Measurements from ENCODE around the gene GARS1. TPM values are rescaled to one million over a fixed set of nuclear protein-coding genes. Genes with fewer than 3 reads are reported as not detected.

GARS1 gene
- total and polyA plus RNA-seq, 2 experiments from 2014 or later = 313 to 471 TPM

- TF ChIP-seq EZH2 (IDR thresholded peaks at IDR 0.05; ENCODE audit: insufficient read depth, poor library complexity, severe bottlenecking) (no peak), EZH2phosphoT487 (IDR thresholded peaks at IDR 0.05; ENCODE audit: insufficient read depth, low read depth) (no peak)
- Histone ChIP-seq H3F3A (ENCODE audit: insufficient read depth) (0 out of 2 replicates have a peak, but pooled peaks cover 20% of the 10 kb centered on the region), H3K9ac (no peak overlapping the region), H3K36me3 (ENCODE audit: low read depth) (peaks cover 7% of the 10 kb centered on the region; the same call in 1 of the 2 replicates), H3K27ac (no peak overlapping the region), H4K20me1 (ENCODE audit: insufficient read depth) (no peaks in the 10 kb centered on the region), H3K4me3 (no peak overlapping the region), H3K9me3 (ENCODE audit: low read depth) (no peaks in the 10 kb centered on the region), H3K4me2 (ENCODE audit: unreplicated experiment) (no peak overlapping the region), H2AFZ (no peak overlapping the region), H3K27me3 (replicated peaks; ENCODE audit: insufficient read depth) (no peaks in the 10 kb centered on the region), H3K4me1 (ENCODE audit: insufficient read depth) (no peaks in the 10 kb centered on the region; the same call in 1 of the 2 replicates), H3K79me2 (ENCODE audit: insufficient read depth) (no peaks in the 10 kb centered on the region), H3K9me2 (ENCODE audit: insufficient read depth) (no peaks in the 10 kb centered on the region)
- WGBS, 2 experiments (ENCODE audit: low coverage in 1 of 2, low lambda C conversion rate in 2 of 2, missing lambda C conversion rate in 2 of 2) = 61 to 70% methylated on average over 7 of the region's 7 CpGs
- DNase-seq = no peak
- in situ Hi-C loops (cut with MboI) = no loop called here
These were observed 44.7 kb upstream of the GARS1 start for GRCh38 chr7:30549931-30550493.

GRCh38 chr7:30552330-30552729, 42.3 kb upstream of the GARS1 start:
- Histone ChIP-seq H3K9me2 (ENCODE audit: insufficient read depth) (no peaks in the 10 kb centered on the region), H3K27me3 (replicated peaks; ENCODE audit: insufficient read depth) (no peaks in the 10 kb centered on the region), H3K4me3 (no peak overlapping the region), H3F3A (ENCODE audit: insufficient read depth) (0 out of 2 replicates have a peak, but pooled peaks cover 20% of the 10 kb centered on the region), H3K9me3 (ENCODE audit: low read depth) (no peaks in the 10 kb centered on the region), H3K79me2 (ENCODE audit: insufficient read depth) (no peaks in the 10 kb centered on the region), H2AFZ (no peak overlapping the region), H3K36me3 (ENCODE audit: low read depth) (peaks cover 7% of the 10 kb centered on the region; the same call in 1 of the 2 replicates), H3K4me1 (ENCODE audit: insufficient read depth) (no peaks in the 10 kb centered on the region; the same call in 1 of the 2 replicates), H4K20me1 (ENCODE audit: insufficient read depth) (no peaks in the 10 kb centered on the region), H3K27ac (no peak overlapping the region), H3K9ac (no peak overlapping the region), H3K4me2 (ENCODE audit: unreplicated experiment) (no peak overlapping the region)
- DNase-seq = no peak
- no peak for TF ChIP-seq EZH2 (IDR thresholded peaks at IDR 0.05; ENCODE audit: insufficient read depth, poor library complexity, severe bottlenecking)
- no peak for TF ChIP-seq EZH2phosphoT487 (IDR thresholded peaks at IDR 0.05; ENCODE audit: insufficient read depth, low read depth)
- in situ Hi-C loops (cut with MboI) = no loop called here
- 63 to 69% methylated on average over 1 of the region's 1 CpG for WGBS, 2 experiments (ENCODE audit: low coverage in 1 of 2, low lambda C conversion rate in 2 of 2, missing lambda C conversion rate in 2 of 2)

GRCh38 chr7:30553141-30553540, 41.5 kb upstream of the GARS1 start:
- H3F3A ChIP-seq (ENCODE audit: insufficient read depth) = 0 out of 2 replicates have a peak, but pooled peaks cover 20% of the 10 kb centered on the region
- no peak overlapping the region for H3K9ac ChIP-seq
- DNase-seq = no peak
- H2AFZ ChIP-seq = no peak overlapping the region
- in situ Hi-C loops (cut with MboI) = no loop called here
- H3K27ac ChIP-seq = no peak overlapping the region
- H3K9me3 ChIP-seq (ENCODE audit: low read depth) = no peaks in the 10 kb centered on the region
- no peaks in the 10 kb centered on the region for H3K9me2 ChIP-seq (ENCODE audit: insufficient read depth)
- no peak overlapping the region for H3K4me2 ChIP-seq (ENCODE audit: unreplicated experiment)
- no peaks in the 10 kb centered on the region; the same call in 1 of the 2 replicates for H3K4me1 ChIP-seq (ENCODE audit: insufficient read depth)
- H3K79me2 ChIP-seq (ENCODE audit: insufficient read depth) = no peaks in the 10 kb centered on the region
- no peak for TF ChIP-seq EZH2phosphoT487 (IDR thresholded peaks at IDR 0.05; ENCODE audit: insufficient read depth, low read depth)
- no peak for TF ChIP-seq EZH2 (IDR thresholded peaks at IDR 0.05; ENCODE audit: insufficient read depth, poor library complexity, severe bottlenecking)
- H3K27me3 ChIP-seq (replicated peaks; ENCODE audit: insufficient read depth) = no peaks in the 10 kb centered on the region
- H3K36me3 ChIP-seq (ENCODE audit: low read depth) = peaks cover 7% of the 10 kb centered on the region; the same call in 1 of the 2 replicates
- H4K20me1 ChIP-seq (ENCODE audit: insufficient read depth) = no peaks in the 10 kb centered on the region
- no peak overlapping the region for H3K4me3 ChIP-seq

GRCh38 chr7:30553546-30553945, 41.1 kb upstream of the GARS1 start:
- H3K27ac ChIP-seq = no peak overlapping the region
- no peaks in the 10 kb centered on the region for H3K27me3 ChIP-seq (replicated peaks; ENCODE audit: insufficient read depth)
- H3F3A ChIP-seq (ENCODE audit: insufficient read depth) = 0 out of 2 replicates have a peak, but pooled peaks cover 20% of the 10 kb centered on the region
- H3K4me3 ChIP-seq = no peak overlapping the region
- no peaks in the 10 kb centered on the region for H4K20me1 ChIP-seq (ENCODE audit: insufficient read depth)
- TF ChIP-seq EZH2 (IDR thresholded peaks at IDR 0.05; ENCODE audit: insufficient read depth, poor library complexity, severe bottlenecking) (no peak), EZH2phosphoT487 (IDR thresholded peaks at IDR 0.05; ENCODE audit: insufficient read depth, low read depth) (no peak)
- H3K9me2 ChIP-seq (ENCODE audit: insufficient read depth) = no peaks in the 10 kb centered on the region
- H3K79me2 ChIP-seq (ENCODE audit: insufficient read depth) = no peaks in the 10 kb centered on the region
- peaks cover 7% of the 10 kb centered on the region; the same call in 1 of the 2 replicates for H3K36me3 ChIP-seq (ENCODE audit: low read depth)
- DNase-seq = no peak
- 62 to 71% methylated on average over 3 of the region's 3 CpGs for WGBS, 2 experiments (ENCODE audit: low coverage in 1 of 2, low lambda C conversion rate in 2 of 2, missing lambda C conversion rate in 2 of 2)
- no peak overlapping the region for H3K4me2 ChIP-seq (ENCODE audit: unreplicated experiment)
- H3K9me3 ChIP-seq (ENCODE audit: low read depth) = no peaks in the 10 kb centered on the region
- no peak overlapping the region for H3K9ac ChIP-seq
- in situ Hi-C loops (cut with MboI) = no loop called here
- H2AFZ ChIP-seq = no peak overlapping the region
- H3K4me1 ChIP-seq (ENCODE audit: insufficient read depth) = no peaks in the 10 kb centered on the region; the same call in 1 of the 2 replicates
